Common myeloid progenitor, CD34-positive (primary cell): ENCODE results near the gene BRD1.

Source experiments
- CTCF ChIA-PET: fragments of 350-600 bp; sonication (Branson Sonifier 250); formaldehyde crosslinking; loops from one replicate; lab custom pipeline; 2021; ENCODE audit warnings: antibody characterized with exemption; lab: Charles Lee
- POLR2A ChIA-PET: fragments of 350-600 bp; sonication (Branson Sonifier 250); formaldehyde crosslinking; loops from one replicate; lab custom pipeline; 2021; ENCODE audit warnings: antibody characterized with exemption; lab: Charles Lee
- DNase-seq, 3 donors: peaks; one replicate each; pipeline versions ENCODE4 v3.0.0 to v3.0.0-alpha.2; 2013
- H3K27ac ChIP-seq, 2 experiments: 1 replicate in 1 of 2; 2 replicates in 1 of 2; pipeline ENCODE4 v1.7.0; 2013; ENCODE audit warnings: inconsistent platforms in 2 of 2, low read length in 2 of 2, mild to moderate bottlenecking in 2 of 2, low read depth in 1 of 2, moderate library complexity in 1 of 2; ENCODE audit not compliant: severe bottlenecking in 2 of 2, insufficient read depth in 1 of 2, poor library complexity in 1 of 2
- H3K27me3 ChIP-seq, 5 experiments: replicated peaks in 2 of 5; 1 replicate in 3 of 5; 2 replicates in 2 of 5; pipeline versions ENCODE4 v1.6.1 to v1.7.0; 2013; ENCODE audit warnings: low read length in 4 of 5, mild to moderate bottlenecking in 2 of 5, moderate library complexity in 2 of 5, inconsistent platforms in 1 of 5; ENCODE audit not compliant: insufficient read depth in 5 of 5, control insufficient read depth in 4 of 5
- H3K36me3 ChIP-seq, 4 experiments: 1 replicate in 2 of 4; 2 replicates in 2 of 4; pipeline versions ENCODE4 v1.6.1 to v1.7.0; 2013; ENCODE audit warnings: low read length in 3 of 4, control low read depth in 1 of 4, mild to moderate bottlenecking in 1 of 4; ENCODE audit not compliant: control insufficient read depth in 4 of 4, insufficient read depth in 4 of 4
- H3K4me1 ChIP-seq, 4 experiments: 1 replicate in 3 of 4; 2 replicates in 1 of 4; pipeline versions ENCODE4 v1.6.1 to v1.7.1; 2013; ENCODE audit warnings: low read length in 3 of 4, mild to moderate bottlenecking in 3 of 4, control low read depth in 1 of 4, inconsistent platforms in 1 of 4, moderate library complexity in 1 of 4; ENCODE audit not compliant: control insufficient read depth in 4 of 4, insufficient read depth in 4 of 4; ENCODE audit errors: control extremely low read depth in 1 of 4
- H3K4me3 ChIP-seq, 7 experiments: 1 replicate in 4 of 7; 2 replicates in 3 of 7; pipeline versions ENCODE4 v1.5.1 to v1.7.0; 2013; ENCODE audit warnings: mild to moderate bottlenecking in 7 of 7, low read length in 6 of 7, moderate library complexity in 6 of 7, inconsistent platforms in 2 of 7, low read depth in 2 of 7, control low read depth in 1 of 7; ENCODE audit not compliant: insufficient read depth in 4 of 7, control insufficient read depth in 1 of 7; ENCODE audit errors: extremely low read depth in 1 of 7
- H3K9me3 ChIP-seq, 5 experiments: 1 replicate in 4 of 5; 2 replicates in 1 of 5; pipeline versions ENCODE4 v1.6.1 to v1.7.1; 2013; ENCODE audit warnings: low read length in 4 of 5, mild to moderate bottlenecking in 2 of 5, inconsistent platforms in 1 of 5, low read depth in 1 of 5, moderate library complexity in 1 of 5; ENCODE audit not compliant: control insufficient read depth in 4 of 5, insufficient read depth in 2 of 5; ENCODE audit errors: control extremely low read depth in 1 of 5
- WGBS: methylation state at CpG from one replicate; pipeline ENCODE4 v1.1.5; 2013; ENCODE audit not compliant: insufficient coverage; 5-methylcytosine and 5-hydroxymethylcytosine counted together

Gene BRD1

DNA sequence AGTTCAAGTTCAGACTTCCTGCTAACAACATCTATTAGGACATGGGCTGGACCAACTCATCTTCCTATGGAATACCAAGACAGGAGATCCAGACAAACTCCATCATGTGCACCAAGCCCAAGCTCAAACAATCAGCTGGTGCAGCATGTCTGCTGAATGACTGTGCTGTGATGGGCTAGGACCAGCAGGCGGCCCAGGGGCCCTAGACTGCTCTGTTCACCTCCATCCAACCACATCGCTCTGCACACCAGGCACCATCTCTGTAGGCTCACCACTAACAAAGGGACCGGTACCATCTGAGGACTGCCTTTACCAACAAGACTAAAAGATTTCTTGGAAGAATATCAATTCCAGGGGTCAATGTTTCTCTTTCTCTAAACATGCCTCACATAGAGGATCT lies 10.3 kb downstream of the BRD1 start:
- ChIA-PET POLR2A (no interaction called here), CTCF (interaction anchor here (0.8 to 1.2 kb wide), 3 partner anchors 12 to 49 kb away, joined by 3 to 4 read pairs (median 4); no protein-coding TSS in a partner anchor)
- no peak overlapping the region for H3K27ac ChIP-seq
- H3K4me3 ChIP-seq, result no peak overlapping the region
- 86% methylated on average over 3 of the region's 3 CpGs for WGBS
- DNase-seq, result no peak
- no peaks in the 10 kb centered on the region for H3K9me3 ChIP-seq
- H3K36me3 ChIP-seq, result peaks cover 6 to 78% (median 61%) of the 10 kb centered on the region in 4 experiments
- H3K4me1 ChIP-seq, result peaks cover 1 to 30% (median 23%) of the 10 kb centered on the region in 4 experiments
- H3K27me3 ChIP-seq, result no peaks in the 10 kb centered on the region

DNA sequence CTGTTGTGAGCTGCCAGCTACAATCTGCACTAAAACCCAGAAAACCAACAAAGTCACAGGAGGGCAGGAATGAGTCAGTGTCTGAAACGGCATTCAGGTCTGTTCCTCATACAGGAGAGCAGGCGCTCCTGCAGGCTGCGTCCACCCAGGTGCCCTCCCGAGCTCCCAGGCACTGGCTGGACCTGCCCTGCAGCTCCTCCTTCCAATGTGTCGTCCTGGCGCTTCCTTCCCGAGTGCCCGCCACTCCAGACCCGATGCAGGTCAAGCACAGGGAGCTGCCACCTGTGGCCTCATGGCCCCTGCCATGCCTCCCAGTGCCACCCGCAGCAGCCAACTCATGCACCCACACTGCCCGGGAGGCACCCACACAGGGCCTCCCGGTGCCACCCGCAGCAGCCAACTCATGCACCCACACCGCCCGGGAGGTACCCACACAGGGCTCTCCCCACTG lies 12.0 kb downstream of the BRD1 start:
- peaks cover 15 to 47% (median 39%) of the 10 kb centered on the region in 4 experiments for H3K4me1 ChIP-seq
- 87% methylated on average over 9 of the region's 15 CpGs for WGBS
- peaks cover 6 to 65% (median 50%) of the 10 kb centered on the region in 4 experiments for H3K36me3 ChIP-seq
- H3K4me3 ChIP-seq, result no peak overlapping the region
- no peaks in the 10 kb centered on the region for H3K9me3 ChIP-seq
- no peak for DNase-seq
- H3K27ac ChIP-seq, result no peak overlapping the region
- no peaks in the 10 kb centered on the region for H3K27me3 ChIP-seq
- ChIA-PET CTCF (interaction anchor here (0.7 to 1.6 kb wide), 2 partner anchors 8 to 25 kb away, joined by 3 to 4 read pairs; no protein-coding TSS in a partner anchor), POLR2A (no interaction called here)

DNA sequence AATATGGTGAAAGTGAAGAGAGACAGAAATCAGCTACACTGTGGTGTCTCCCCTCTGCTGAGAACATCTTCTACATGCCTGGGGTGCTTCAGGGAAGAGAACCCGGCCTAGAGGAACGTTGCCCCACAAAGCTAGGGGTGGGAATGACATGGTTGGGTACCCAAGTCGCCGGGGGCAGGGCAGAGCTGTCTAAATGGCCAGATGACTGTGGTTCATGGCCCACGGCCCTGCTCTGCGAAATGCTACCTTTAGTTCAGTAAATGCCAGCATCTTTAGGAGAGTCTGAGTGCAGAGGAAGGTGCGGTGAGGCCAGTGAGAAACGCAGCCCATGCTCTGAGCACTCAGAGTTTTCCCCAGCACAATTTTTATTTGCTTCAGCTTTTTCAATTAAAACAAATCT lies 12.8 kb downstream of the BRD1 start:
- ChIA-PET POLR2A (no interaction called here), CTCF (interaction anchor here (1.6 kb wide), 1 partner anchor 24 kb away, joined by 4 read pairs; no protein-coding TSS in a partner anchor)
- Histone ChIP-seq H3K9me3 (no peaks in the 10 kb centered on the region), H3K4me3 (no peak overlapping the region), H3K27me3 (no peaks in the 10 kb centered on the region), H3K4me1 (peaks cover 15 to 55% (median 47%) of the 10 kb centered on the region in 4 experiments), H3K27ac (no peak overlapping the region), H3K36me3 (peaks cover 6 to 57% (median 47%) of the 10 kb centered on the region in 4 experiments)
- no peak for DNase-seq
- WGBS, result 89% methylated on average over 8 of the region's 8 CpGs

DNA sequence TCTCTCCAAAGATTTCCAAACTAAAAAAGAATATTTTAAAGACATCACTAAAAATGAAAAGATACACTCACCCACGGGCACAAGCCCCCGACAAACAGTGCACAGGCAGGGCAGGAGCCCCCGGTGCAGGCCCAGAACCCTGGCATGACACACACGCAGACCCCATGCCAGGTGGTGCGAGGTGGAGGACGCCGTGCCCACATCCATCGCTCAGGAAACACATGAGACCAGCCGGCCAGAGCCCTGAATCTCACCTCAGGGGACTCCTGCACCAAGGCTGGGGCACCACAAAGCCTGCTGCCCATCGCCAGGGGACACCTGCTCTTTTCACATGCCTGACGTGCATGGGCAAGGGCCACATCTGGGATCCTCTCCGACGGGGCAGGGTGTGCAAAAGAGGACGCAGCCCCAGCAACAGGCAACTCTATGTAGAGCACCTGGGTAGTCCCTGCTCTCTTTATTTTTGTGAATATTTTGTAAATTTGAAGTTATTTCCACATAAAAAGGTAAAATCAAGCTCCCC lies 13.4 kb downstream of the BRD1 start:
- peaks cover 15 to 60% (median 51%) of the 10 kb centered on the region in 4 experiments for H3K4me1 ChIP-seq
- no peak overlapping the region for H3K4me3 ChIP-seq
- no peaks in the 10 kb centered on the region for H3K27me3 ChIP-seq
- peaks cover 6 to 56% (median 44%) of the 10 kb centered on the region in 4 experiments for H3K36me3 ChIP-seq
- ChIA-PET POLR2A (no interaction called here), CTCF (interaction anchor here (1.6 kb wide), 1 partner anchor 23 kb away, joined by 4 read pairs; no protein-coding TSS in a partner anchor)
- H3K9me3 ChIP-seq, result no peaks in the 10 kb centered on the region
- no peak overlapping the region for H3K27ac ChIP-seq
- no peak for DNase-seq
- WGBS, result 92% methylated on average over 12 of the region's 14 CpGs

DNA sequence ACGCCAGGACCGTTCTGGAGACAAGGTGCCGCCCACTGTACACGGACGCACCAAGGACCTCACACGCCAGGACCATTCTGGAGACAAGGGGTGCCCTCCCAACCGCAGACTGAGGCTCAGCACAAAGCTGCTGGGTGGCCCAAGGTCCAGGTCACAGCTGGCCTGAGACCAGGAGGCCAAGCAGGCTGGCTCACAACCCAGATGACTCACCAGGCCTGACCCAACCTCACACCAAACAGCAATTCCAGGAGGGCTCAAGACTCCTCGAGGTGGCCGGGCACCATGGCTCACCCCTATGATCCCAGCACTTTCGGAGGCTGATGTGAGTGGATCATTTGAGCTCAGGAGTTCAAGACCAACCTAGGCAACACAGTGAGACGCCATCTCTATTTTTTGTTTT lies 14.8 kb downstream of the BRD1 start:
- H3K27me3 ChIP-seq, result no peaks in the 10 kb centered on the region
- no peaks in the 10 kb centered on the region for H3K9me3 ChIP-seq
- ChIA-PET CTCF (interaction anchor here (1.3 to 2.4 kb wide), 3 partner anchors 8 to 40 kb away, joined by 3 to 6 read pairs (median 5); no protein-coding TSS in a partner anchor), POLR2A (interaction anchor here (0.7 to 1.7 kb wide), 2 partner anchors 8 to 87 kb away, joined by 3 to 5 read pairs; no protein-coding TSS in a partner anchor)
- H3K4me3 ChIP-seq, result no peak overlapping the region
- DNase-seq, result no peak
- 100% methylated on average over 8 of the region's 11 CpGs for WGBS
- peaks cover 5 to 47% (median 35%) of the 10 kb centered on the region in 4 experiments for H3K36me3 ChIP-seq
- H3K27ac ChIP-seq, result no peak overlapping the region
- peaks cover 15 to 73% (median 63%) of the 10 kb centered on the region in 4 experiments for H3K4me1 ChIP-seq

DNA sequence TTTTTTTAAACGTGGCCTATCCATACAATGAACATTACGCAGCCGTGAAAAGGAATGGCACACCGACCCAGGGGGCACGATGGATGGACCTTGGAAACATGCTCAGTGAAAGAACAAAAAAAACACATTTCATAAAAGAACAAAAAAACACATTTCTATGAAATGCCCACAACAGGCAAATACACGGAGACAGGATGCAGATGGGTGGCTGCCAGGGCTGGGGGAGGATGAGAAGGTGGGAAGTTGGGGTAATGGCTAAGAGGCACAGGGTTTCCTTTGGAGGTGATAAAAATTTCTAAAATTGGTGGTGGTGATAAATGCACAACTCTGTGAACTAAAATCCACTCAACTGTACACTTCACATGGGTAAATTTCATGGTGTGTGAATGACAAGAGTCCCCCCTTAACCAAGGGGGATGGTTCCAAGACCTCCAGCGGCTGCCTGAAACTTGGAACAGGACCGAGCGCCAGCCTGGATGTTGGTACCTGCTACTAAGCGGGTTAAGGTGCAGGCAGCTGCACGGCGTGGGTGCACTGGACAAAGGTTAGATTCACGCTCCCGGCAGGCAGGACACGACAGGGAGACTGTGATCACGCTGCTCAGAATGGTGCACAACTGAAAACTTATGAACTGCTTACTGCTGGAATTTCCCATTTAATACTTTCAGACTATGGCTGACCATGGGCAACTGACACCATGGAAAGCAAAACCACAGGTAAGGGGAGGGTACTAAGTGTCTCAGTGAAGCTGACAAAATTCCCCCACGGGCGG lies 16.5 kb downstream of the BRD1 start:
- H3K36me3 ChIP-seq, result peaks cover 2 to 42% (median 19%) of the 10 kb centered on the region in 4 experiments
- peak overlapping the region in 1 of 2 experiments; percentile 6 for H3K27ac ChIP-seq
- no peaks in the 10 kb centered on the region for H3K9me3 ChIP-seq
- H3K4me1 ChIP-seq, result peaks cover 15 to 78% (median 65%) of the 10 kb centered on the region in 4 experiments
- CTCF ChIA-PET, result interaction anchor here (0.9 to 2.4 kb wide), 2 partner anchors 10 to 14 kb away, joined by 3 to 6 read pairs; no protein-coding TSS in a partner anchor
- 8% methylated on average over 16 of the region's 18 CpGs for WGBS
- no peaks in the 10 kb centered on the region for H3K27me3 ChIP-seq
- H3K4me3 ChIP-seq, result peak overlapping the region in 6 of 7 experiments; percentile 11 to 70 (median 51)
- POLR2A ChIA-PET, result interaction anchor here (0.6 to 1.7 kb wide), 4 partner anchors 10 to 214 kb away, joined by 3 to 5 read pairs (median 3); no protein-coding TSS in a partner anchor
- DNase-seq, result peak; percentile 52 to 94 (median 93)
